GM19463 (cell line): Measurements from ENCODE around the gene FLNB.

Experiments
- ATAC-seq: cut with Tn5 transposase; IDR thresholded peaks from one replicate; pipeline ENCODE4 v1.9.1; 2021; ENCODE audit warnings: mild to moderate bottlenecking, moderate library complexity; ENCODE audit not compliant: unreplicated experiment

Gene FLNB

GRCh38 chr3:58176827-58177489 lies 168.7 kb downstream of the FLNB start:
- no peak for ATAC-seq

- ATAC-seq = peak; percentile 85
Measured at GRCh38 chr3:58177747-58178527, 169.7 kb downstream of the FLNB start.

- no peak for ATAC-seq
Measured at GRCh38 chr3:58178528-58179234, 170.5 kb downstream of the FLNB start.

- no peak for ATAC-seq
Measured at GRCh38 chr3:58179235-58180098, 171.2 kb downstream of the FLNB start.

- no peak for ATAC-seq
Measured at GRCh38 chr3:58180099-58180880, 172.1 kb downstream of the FLNB start.

GRCh38 chr3:58180940-58181587 lies 172.8 kb downstream of the FLNB start:
- no peak for ATAC-seq

GRCh38 chr3:58183221-58183620 lies 175.0 kb downstream of the FLNB start:
- ATAC-seq = no peak

- ATAC-seq = no peak
Measured at GRCh38 chr3:58183891-58184290, 175.7 kb downstream of the FLNB start.

GRCh38 chr3:58184309-58184981 lies 176.2 kb downstream of the FLNB start:
- ATAC-seq = no peak

- no peak for ATAC-seq
Measured at GRCh38 chr3:58184982-58185360, 176.7 kb downstream of the FLNB start.

- ATAC-seq = no peak
Measured at GRCh38 chr3:58188173-58188564, 179.9 kb downstream of the FLNB start.

GRCh38 chr3:58188921-58189451 lies 180.8 kb downstream of the FLNB start:
- no peak for ATAC-seq

GRCh38 chr3:58189691-58190090 lies 181.5 kb downstream of the FLNB start:
- no peak for ATAC-seq

- no peak for ATAC-seq
Measured at GRCh38 chr3:58190291-58190690, 182.1 kb downstream of the FLNB start.

GRCh38 chr3:58190882-58191281 lies 182.7 kb downstream of the FLNB start:
- no peak for ATAC-seq

- no peak for ATAC-seq
Measured at GRCh38 chr3:58191361-58191991, 183.3 kb downstream of the FLNB start.

GRCh38 chr3:58192069-58192468 lies 183.8 kb downstream of the FLNB start:
- no peak for ATAC-seq

- no peak for ATAC-seq
Measured at GRCh38 chr3:58193682-58194407, 185.6 kb downstream of the FLNB start.
